Activated CD8-positive, alpha-beta T cell treated with anti-CD3 and anti-CD28 coated beads for 36 hours (primary cell): Measurements from ENCODE around the gene RMI1. TPM values are rescaled to one million over a fixed set of nuclear protein-coding genes. Genes with fewer than 3 reads are reported as not detected.
A peak's percentile ranks its signal among the peaks of the same experiment; 100 is the strongest.

Experiments used
- ATAC-seq: fragments of 200-7000 bp; cut with Tn5 transposase; one replicate; pipeline ENCODE4 v1.10.0; 2021; ENCODE audit warnings: mild to moderate bottlenecking, moderate library complexity
- CTCF ChIA-PET: fragments of 350-600 bp; sonication (Branson Sonifier 250); formaldehyde crosslinking; loops from one replicate; lab custom pipeline; 2021; ENCODE audit warnings: antibody characterized with exemption; lab: Charles Lee
- POLR2A ChIA-PET: fragments of 350-600 bp; sonication (Branson Sonifier 250); formaldehyde crosslinking; loops from one replicate; lab custom pipeline; 2021; ENCODE audit warnings: antibody characterized with exemption; lab: Charles Lee
- DNase-seq: peaks from one replicate; pipeline ENCODE4 v3.0.0-alpha.2; 2020
- H3K27ac Mint-ChIP-seq: one replicate; pipeline ENCODE4 v1.8.0; 2021; ENCODE audit warnings: mild to moderate bottlenecking, mixed read lengths
- H3K27me3 Mint-ChIP-seq: one replicate; pipeline ENCODE4 v1.8.0; 2021; ENCODE audit warnings: mixed read lengths
- H3K36me3 Mint-ChIP-seq: one replicate; pipeline ENCODE4 v1.8.0; 2021; ENCODE audit warnings: low read depth, mixed read lengths
- H3K4me1 Mint-ChIP-seq: one replicate; pipeline ENCODE4 v1.8.0; 2021; ENCODE audit warnings: low read depth, mixed read lengths
- H3K4me3 Mint-ChIP-seq: one replicate; pipeline ENCODE4 v1.8.0; 2021; ENCODE audit warnings: mild to moderate bottlenecking, moderate library complexity, mixed read lengths
- H3K9me3 Mint-ChIP-seq: one replicate; pipeline ENCODE4 v1.8.0; 2021; ENCODE audit warnings: mixed read lengths
- intact Hi-C: fragments of 100-400 bp; cut with micrococcal nuclease; formaldehyde crosslinking; loops from one replicate; pipeline ENCODE4 v1.10.0; 2022
- total RNA-seq, 2 experiments: library from RNA; stranded (reverse); gene quantifications; one replicate each; pipeline ENCODE4 v1.2.3, GENCODE V29; 2021
- TF ChIP-seq, protein P1 (sequence below): fragments of 200-600 bp; IDR thresholded peaks from one replicate; pipeline ENCODE4 v1.8.0; 2022; ENCODE audit warnings: antibody characterized with exemption, mild to moderate bottlenecking

Gene RMI1
- total RNA-seq, 2 experiments from 2014 or later: 20.1 to 20.6 TPM

GRCh38 chr9:83965350-83966208, 15.0 kb upstream of the RMI1 start:
- peak overlapping the region; percentile 34 for H3K27ac Mint-ChIP-seq

DNA sequence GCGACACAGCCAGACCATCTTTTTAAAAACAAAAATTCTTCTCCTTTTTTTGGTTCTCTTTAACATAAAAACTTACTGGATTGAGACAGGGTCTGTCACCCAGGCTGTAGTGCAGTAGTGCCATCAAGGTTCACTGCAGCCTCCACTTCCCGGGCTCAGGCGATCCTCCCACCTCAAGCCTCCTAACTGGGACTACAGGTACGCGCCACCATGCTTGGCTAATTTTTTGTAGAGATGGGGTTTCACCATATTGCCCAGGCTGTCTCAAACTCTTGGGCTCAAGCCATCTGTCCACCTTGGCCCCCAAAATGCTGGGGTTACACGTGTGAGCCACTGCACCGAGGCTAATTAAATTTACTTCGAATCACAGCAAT, 14.4 kb upstream of the RMI1 start:
- ATAC-seq (no peak), DNase-seq (no peak)
- no peaks in the 10 kb centered on the region for H3K27me3 Mint-ChIP-seq
- TF ChIP-seq, protein P1, sequence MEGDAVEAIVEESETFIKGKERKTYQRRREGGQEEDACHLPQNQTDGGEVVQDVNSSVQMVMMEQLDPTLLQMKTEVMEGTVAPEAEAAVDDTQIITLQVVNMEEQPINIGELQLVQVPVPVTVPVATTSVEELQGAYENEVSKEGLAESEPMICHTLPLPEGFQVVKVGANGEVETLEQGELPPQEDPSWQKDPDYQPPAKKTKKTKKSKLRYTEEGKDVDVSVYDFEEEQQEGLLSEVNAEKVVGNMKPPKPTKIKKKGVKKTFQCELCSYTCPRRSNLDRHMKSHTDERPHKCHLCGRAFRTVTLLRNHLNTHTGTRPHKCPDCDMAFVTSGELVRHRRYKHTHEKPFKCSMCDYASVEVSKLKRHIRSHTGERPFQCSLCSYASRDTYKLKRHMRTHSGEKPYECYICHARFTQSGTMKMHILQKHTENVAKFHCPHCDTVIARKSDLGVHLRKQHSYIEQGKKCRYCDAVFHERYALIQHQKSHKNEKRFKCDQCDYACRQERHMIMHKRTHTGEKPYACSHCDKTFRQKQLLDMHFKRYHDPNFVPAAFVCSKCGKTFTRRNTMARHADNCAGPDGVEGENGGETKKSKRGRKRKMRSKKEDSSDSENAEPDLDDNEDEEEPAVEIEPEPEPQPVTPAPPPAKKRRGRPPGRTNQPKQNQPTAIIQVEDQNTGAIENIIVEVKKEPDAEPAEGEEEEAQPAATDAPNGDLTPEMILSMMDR: no peak
- H3K36me3 Mint-ChIP-seq: peaks cover 42% of the 10 kb centered on the region
- peak overlapping the region; percentile 34 for H3K27ac Mint-ChIP-seq
- intact Hi-C loops: no loop called here
- H3K4me1 Mint-ChIP-seq: peaks cover 22% of the 10 kb centered on the region
- POLR2A ChIA-PET: interaction anchor here (1.0 to 12.0 kb wide), 6 partner anchors 8 to 330 kb away, joined by 3 to 224 read pairs (median 6); partner anchors contain the start of genes HNRNPK and RMI1
- H3K9me3 Mint-ChIP-seq: no peaks in the 10 kb centered on the region
- CTCF ChIA-PET: interaction anchor here (1.0 kb wide), 1 partner anchor 8 kb away, joined by 3 read pairs; no protein-coding TSS in a partner anchor
- H3K4me3 Mint-ChIP-seq: no peak overlapping the region

More at GRCh38 chr9:83965350-83966208, 15.0 kb upstream of the RMI1 start:
- TF ChIP-seq, protein P1: no peak
- peaks cover 35% of the 10 kb centered on the region for H3K36me3 Mint-ChIP-seq
- intact Hi-C loops: no loop called here
- no peaks in the 10 kb centered on the region for H3K27me3 Mint-ChIP-seq
- peaks cover 17% of the 10 kb centered on the region for H3K4me1 Mint-ChIP-seq
- H3K9me3 Mint-ChIP-seq: no peaks in the 10 kb centered on the region
- ChIA-PET POLR2A (interaction anchor here (0.8 to 12.0 kb wide), 7 partner anchors 6 to 331 kb away, joined by 3 to 224 read pairs (median 3); partner anchors contain the start of genes HNRNPK, KIF27 and RMI1), CTCF (no interaction called here)
- DNase-seq (no peak), ATAC-seq (peak; percentile 17)
- no peak overlapping the region for H3K4me3 Mint-ChIP-seq

GRCh38 chr9:83967073-83967472, 13.5 kb upstream of the RMI1 start:
- ATAC-seq (no peak), DNase-seq (no peak)
- CTCF ChIA-PET: interaction anchor here (1.0 kb wide), 2 partner anchors 9 kb away, joined by 3 read pairs; no protein-coding TSS in a partner anchor
- intact Hi-C loops: no loop called here
- TF ChIP-seq, protein P1: no peak
- no peaks in the 10 kb centered on the region for H3K9me3 Mint-ChIP-seq
- POLR2A ChIA-PET: interaction anchor here (0.7 to 12.0 kb wide), 7 partner anchors 9 to 329 kb away, joined by 3 to 224 read pairs (median 7); partner anchors contain the start of genes HNRNPK and RMI1
- H3K27ac Mint-ChIP-seq: peak overlapping the region; percentile 44
- no peak overlapping the region for H3K4me3 Mint-ChIP-seq
- H3K36me3 Mint-ChIP-seq: peaks cover 50% of the 10 kb centered on the region
- peaks cover 31% of the 10 kb centered on the region for H3K4me1 Mint-ChIP-seq
- no peaks in the 10 kb centered on the region for H3K27me3 Mint-ChIP-seq

DNA sequence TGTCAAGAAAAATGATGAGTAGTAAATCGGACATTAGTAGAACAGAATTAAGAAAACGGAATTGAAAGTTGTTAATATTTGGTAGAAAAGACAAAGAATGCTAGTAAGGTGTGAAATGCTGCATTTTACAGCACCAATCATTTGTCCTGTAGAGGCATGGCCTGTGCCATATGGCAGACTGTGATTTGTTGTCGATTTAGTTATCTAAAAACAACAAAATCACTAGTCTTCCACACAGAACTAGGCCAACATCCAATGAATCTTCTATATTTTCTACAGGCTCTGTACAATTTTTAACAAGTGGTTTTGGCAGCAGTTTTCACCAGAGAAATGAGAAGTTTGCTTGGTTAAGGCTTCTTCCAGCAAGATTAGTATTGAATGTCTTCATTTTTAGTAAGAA, 11.0 kb upstream of the RMI1 start:
- CTCF ChIA-PET: interaction anchor here (1.5 kb wide), 1 partner anchor 11 kb away, joined by 3 read pairs; the partner anchor contains the start of genes HNRNPK and RMI1
- H3K4me1 Mint-ChIP-seq: peaks cover 48% of the 10 kb centered on the region
- no peak for DNase-seq
- H3K27me3 Mint-ChIP-seq: no peaks in the 10 kb centered on the region
- TF ChIP-seq, protein P1: no peak
- POLR2A ChIA-PET: interaction anchor here (1.9 to 4.8 kb wide), 3 partner anchors 9 to 13 kb away, joined by 6 to 71 read pairs (median 30); partner anchors contain the start of genes HNRNPK and RMI1
- H3K9me3 Mint-ChIP-seq: no peaks in the 10 kb centered on the region
- H3K36me3 Mint-ChIP-seq: peaks cover 71% of the 10 kb centered on the region
- no peak overlapping the region for H3K27ac Mint-ChIP-seq
- no peak overlapping the region for H3K4me3 Mint-ChIP-seq
- ATAC-seq: no peak
- intact Hi-C loops: no loop called here
